Measurements from ENCODE around the gene TTLL8.

DNA sequence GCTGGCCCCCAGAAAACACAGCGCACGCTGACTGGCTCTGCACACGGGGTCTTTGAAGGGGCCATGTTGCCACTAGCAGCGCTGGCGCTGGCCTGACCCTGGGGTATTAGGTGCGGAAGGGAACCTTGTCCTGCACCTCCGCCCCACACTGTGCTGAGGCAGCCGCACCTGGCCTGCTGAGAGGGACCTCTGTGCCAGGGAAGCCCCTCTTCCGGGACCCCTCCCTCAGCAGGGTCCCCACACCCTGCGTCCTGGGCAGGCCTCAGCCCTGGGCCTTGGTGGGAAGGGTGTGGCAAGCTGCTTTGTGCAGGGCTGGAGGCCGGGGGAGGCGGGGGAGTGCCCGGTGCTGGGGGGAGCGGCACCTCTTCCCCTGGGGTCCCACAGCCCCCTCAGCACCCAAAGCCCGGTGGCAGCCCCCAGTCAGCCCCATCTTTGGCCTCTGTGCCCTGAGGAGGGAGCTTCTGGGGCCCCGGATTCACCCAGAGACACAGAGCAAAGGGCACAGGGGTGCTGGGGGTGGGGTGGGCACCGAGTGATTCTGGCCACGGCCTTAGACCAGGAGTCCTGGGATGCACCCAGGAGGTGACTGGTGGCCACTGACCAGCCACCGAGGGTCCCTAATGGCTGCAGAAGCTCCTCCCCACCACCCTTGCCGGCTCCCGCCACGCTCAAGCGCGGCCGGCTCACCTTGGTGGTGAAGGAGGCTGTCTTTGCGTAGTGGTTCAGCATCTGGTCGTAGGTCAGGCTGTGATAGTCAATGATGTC, 11.4 kb downstream of the TTLL8 start:
- TF ChIP-seq, protein P1, sequence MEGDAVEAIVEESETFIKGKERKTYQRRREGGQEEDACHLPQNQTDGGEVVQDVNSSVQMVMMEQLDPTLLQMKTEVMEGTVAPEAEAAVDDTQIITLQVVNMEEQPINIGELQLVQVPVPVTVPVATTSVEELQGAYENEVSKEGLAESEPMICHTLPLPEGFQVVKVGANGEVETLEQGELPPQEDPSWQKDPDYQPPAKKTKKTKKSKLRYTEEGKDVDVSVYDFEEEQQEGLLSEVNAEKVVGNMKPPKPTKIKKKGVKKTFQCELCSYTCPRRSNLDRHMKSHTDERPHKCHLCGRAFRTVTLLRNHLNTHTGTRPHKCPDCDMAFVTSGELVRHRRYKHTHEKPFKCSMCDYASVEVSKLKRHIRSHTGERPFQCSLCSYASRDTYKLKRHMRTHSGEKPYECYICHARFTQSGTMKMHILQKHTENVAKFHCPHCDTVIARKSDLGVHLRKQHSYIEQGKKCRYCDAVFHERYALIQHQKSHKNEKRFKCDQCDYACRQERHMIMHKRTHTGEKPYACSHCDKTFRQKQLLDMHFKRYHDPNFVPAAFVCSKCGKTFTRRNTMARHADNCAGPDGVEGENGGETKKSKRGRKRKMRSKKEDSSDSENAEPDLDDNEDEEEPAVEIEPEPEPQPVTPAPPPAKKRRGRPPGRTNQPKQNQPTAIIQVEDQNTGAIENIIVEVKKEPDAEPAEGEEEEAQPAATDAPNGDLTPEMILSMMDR (IDR thresholded peaks at IDR 0.05) = no peak
- no peak for TF ChIP-seq POLR2A (IDR thresholded peaks at IDR 0.05)
